Stimulated activated memory B cell treated with anti-CD40 and anti-IgM and Interleukin-4, amounts not matched to agents 10 μg/mL and 1 μg/mL and 100 μg/mL, for 72 hours (primary cell): ENCODE data around the gene SCARB2.
A peak's percentile ranks its signal among the peaks of the same experiment; 100 is the strongest.

ENCODE experiments used
- ATAC-seq: fragments of 150-1000 bp; cut with Tn5 transposase; 2 replicates; pipeline ENCODE4 v1.10.0; 2021
- H3K27ac Mint-ChIP-seq: one replicate; pipeline ENCODE4 v1.8.0; 2022; ENCODE audit warnings: mild to moderate bottlenecking, mixed read lengths
- H3K27me3 Mint-ChIP-seq: one replicate; pipeline ENCODE4 v1.8.0; 2022; ENCODE audit warnings: mixed read lengths
- H3K36me3 Mint-ChIP-seq: one replicate; pipeline ENCODE4 v1.8.0; 2022; ENCODE audit warnings: mixed read lengths
- H3K4me1 Mint-ChIP-seq: one replicate; pipeline ENCODE4 v1.8.0; 2022; ENCODE audit warnings: mixed read lengths
- H3K4me3 Mint-ChIP-seq: one replicate; pipeline ENCODE4 v1.8.0; 2022; ENCODE audit warnings: mild to moderate bottlenecking, moderate library complexity, mixed read lengths
- H3K9me3 Mint-ChIP-seq: one replicate; pipeline ENCODE4 v1.8.0; 2022; ENCODE audit warnings: mixed read lengths

Gene SCARB2

GRCh38 chr4:76235915-76236314, 22.3 kb upstream of the SCARB2 start:
- Mint-ChIP-seq H3K4me3 (no peak overlapping the region), H3K36me3 (no peaks in the 10 kb centered on the region), H3K9me3 (peaks cover 11% of the 10 kb centered on the region), H3K4me1 (no peaks in the 10 kb centered on the region), H3K27me3 (peaks cover 8% of the 10 kb centered on the region), H3K27ac (no peak overlapping the region)
- no peak for ATAC-seq

- H3K9me3 Mint-ChIP-seq, result peaks cover 6% of the 10 kb centered on the region
- H3K27me3 Mint-ChIP-seq, result peaks cover 3% of the 10 kb centered on the region
- ATAC-seq, result no peak
- H3K4me3 Mint-ChIP-seq, result no peak overlapping the region
- no peak overlapping the region for H3K27ac Mint-ChIP-seq
- no peaks in the 10 kb centered on the region for H3K36me3 Mint-ChIP-seq
- no peaks in the 10 kb centered on the region for H3K4me1 Mint-ChIP-seq
Measured at GRCh38 chr4:76235407-76235806, 21.8 kb upstream of the SCARB2 start.

GRCh38 chr4:76234679-76235044, 21.0 kb upstream of the SCARB2 start:
- no peak for ATAC-seq
- H3K27me3 Mint-ChIP-seq, result peaks cover 3% of the 10 kb centered on the region
- H3K4me1 Mint-ChIP-seq, result no peaks in the 10 kb centered on the region
- peaks cover 5% of the 10 kb centered on the region for H3K9me3 Mint-ChIP-seq
- no peak overlapping the region for H3K4me3 Mint-ChIP-seq
- no peak overlapping the region for H3K27ac Mint-ChIP-seq
- no peaks in the 10 kb centered on the region for H3K36me3 Mint-ChIP-seq

GRCh38 chr4:76233967-76234678, 20.5 kb upstream of the SCARB2 start:
- peaks cover 8% of the 10 kb centered on the region for H3K27me3 Mint-ChIP-seq

GRCh38 chr4:76233529-76233928, 19.9 kb upstream of the SCARB2 start:
- H3K4me1 Mint-ChIP-seq, result no peaks in the 10 kb centered on the region
- H3K27me3 Mint-ChIP-seq, result peaks cover 14% of the 10 kb centered on the region
- peaks cover 8% of the 10 kb centered on the region for H3K36me3 Mint-ChIP-seq
- no peak for ATAC-seq
- H3K27ac Mint-ChIP-seq, result no peak overlapping the region
- peaks cover 11% of the 10 kb centered on the region for H3K9me3 Mint-ChIP-seq
- no peak overlapping the region for H3K4me3 Mint-ChIP-seq

More at GRCh38 chr4:76233967-76234678, 20.5 kb upstream of the SCARB2 start:
- peaks cover 9% of the 10 kb centered on the region for H3K9me3 Mint-ChIP-seq
- peaks cover 5% of the 10 kb centered on the region for H3K36me3 Mint-ChIP-seq
- no peaks in the 10 kb centered on the region for H3K4me1 Mint-ChIP-seq
- no peak for ATAC-seq
- no peak overlapping the region for H3K4me3 Mint-ChIP-seq
- no peak overlapping the region for H3K27ac Mint-ChIP-seq

- no peak overlapping the region for H3K27ac Mint-ChIP-seq
- peaks cover 8% of the 10 kb centered on the region for H3K36me3 Mint-ChIP-seq
- no peak for ATAC-seq
- no peak overlapping the region for H3K4me3 Mint-ChIP-seq
- H3K27me3 Mint-ChIP-seq, result peaks cover 14% of the 10 kb centered on the region
- H3K9me3 Mint-ChIP-seq, result peaks cover 11% of the 10 kb centered on the region
- no peaks in the 10 kb centered on the region for H3K4me1 Mint-ChIP-seq
Measured at GRCh38 chr4:76233083-76233482, 19.5 kb upstream of the SCARB2 start.

GRCh38 chr4:76232681-76233080, 19.1 kb upstream of the SCARB2 start:
- ATAC-seq, result no peak
- Mint-ChIP-seq H3K36me3 (peaks cover 8% of the 10 kb centered on the region), H3K27me3 (peaks cover 18% of the 10 kb centered on the region), H3K27ac (no peak overlapping the region), H3K4me3 (no peak overlapping the region), H3K4me1 (no peaks in the 10 kb centered on the region), H3K9me3 (peaks cover 12% of the 10 kb centered on the region)

- ATAC-seq, result no peak
- Mint-ChIP-seq H3K4me1 (no peaks in the 10 kb centered on the region), H3K4me3 (no peak overlapping the region), H3K27me3 (peaks cover 39% of the 10 kb centered on the region), H3K9me3 (peaks cover 14% of the 10 kb centered on the region), H3K27ac (no peak overlapping the region), H3K36me3 (peaks cover 8% of the 10 kb centered on the region)
Measured at GRCh38 chr4:76226418-76226817, 12.8 kb upstream of the SCARB2 start.

GRCh38 chr4:76224171-76224570, 10.5 kb upstream of the SCARB2 start:
- H3K9me3 Mint-ChIP-seq, result peaks cover 10% of the 10 kb centered on the region

GRCh38 chr4:76219299-76220055, 5.9 kb upstream of the SCARB2 start:
- ATAC-seq, result no peak
- Mint-ChIP-seq H3K36me3 (no peaks in the 10 kb centered on the region), H3K9me3 (no peaks in the 10 kb centered on the region), H3K4me3 (no peak overlapping the region), H3K27me3 (no peaks in the 10 kb centered on the region), H3K4me1 (peaks cover 9% of the 10 kb centered on the region), H3K27ac (no peak overlapping the region)

More at GRCh38 chr4:76224171-76224570, 10.5 kb upstream of the SCARB2 start:
- Mint-ChIP-seq H3K27ac (no peak overlapping the region), H3K4me1 (no peaks in the 10 kb centered on the region), H3K4me3 (no peak overlapping the region), H3K27me3 (peaks cover 32% of the 10 kb centered on the region), H3K36me3 (peaks cover 3% of the 10 kb centered on the region)
- ATAC-seq, result no peak

- peak overlapping the region; percentile 38 for H3K27ac Mint-ChIP-seq
- H3K4me1 Mint-ChIP-seq, result peaks cover 28% of the 10 kb centered on the region
- no peaks in the 10 kb centered on the region for H3K9me3 Mint-ChIP-seq
- no peaks in the 10 kb centered on the region for H3K36me3 Mint-ChIP-seq
- ATAC-seq, result no peak
- no peaks in the 10 kb centered on the region for H3K27me3 Mint-ChIP-seq
- H3K4me3 Mint-ChIP-seq, result no peak overlapping the region
Measured at GRCh38 chr4:76216975-76217814, 3.6 kb upstream of the SCARB2 start.

- H3K36me3 Mint-ChIP-seq, result no peaks in the 10 kb centered on the region
- H3K4me1 Mint-ChIP-seq, result peaks cover 33% of the 10 kb centered on the region
- ATAC-seq, result no peak
- H3K9me3 Mint-ChIP-seq, result no peaks in the 10 kb centered on the region
- H3K27ac Mint-ChIP-seq, result no peak overlapping the region
- no peak overlapping the region for H3K4me3 Mint-ChIP-seq
- H3K27me3 Mint-ChIP-seq, result no peaks in the 10 kb centered on the region
Measured at GRCh38 chr4:76216524-76216923, 2.9 kb upstream of the SCARB2 start.

GRCh38 chr4:76215077-76215476, 1.5 kb upstream of the SCARB2 start:
- H3K4me3 Mint-ChIP-seq, result no peak overlapping the region

GRCh38 chr4:76214177-76214675, 602 bp upstream of the SCARB2 start:
- peak; percentile 3 for ATAC-seq
- no peaks in the 10 kb centered on the region for H3K9me3 Mint-ChIP-seq
- H3K36me3 Mint-ChIP-seq, result no peaks in the 10 kb centered on the region
- no peaks in the 10 kb centered on the region for H3K27me3 Mint-ChIP-seq
- H3K27ac Mint-ChIP-seq, result peak overlapping the region; percentile 81
- peaks cover 55% of the 10 kb centered on the region for H3K4me1 Mint-ChIP-seq
- H3K4me3 Mint-ChIP-seq, result peak overlapping the region; percentile 83

More at GRCh38 chr4:76215077-76215476, 1.5 kb upstream of the SCARB2 start:
- peak overlapping the region; percentile 81 for H3K27ac Mint-ChIP-seq
- no peaks in the 10 kb centered on the region for H3K9me3 Mint-ChIP-seq
- H3K36me3 Mint-ChIP-seq, result no peaks in the 10 kb centered on the region
- no peak for ATAC-seq
- H3K27me3 Mint-ChIP-seq, result no peaks in the 10 kb centered on the region
- peaks cover 48% of the 10 kb centered on the region for H3K4me1 Mint-ChIP-seq

- H3K9me3 Mint-ChIP-seq, result no peaks in the 10 kb centered on the region
- H3K27ac Mint-ChIP-seq, result peak overlapping the region; percentile 81
- H3K36me3 Mint-ChIP-seq, result no peaks in the 10 kb centered on the region
- H3K4me3 Mint-ChIP-seq, result peak overlapping the region; percentile 89
- no peaks in the 10 kb centered on the region for H3K27me3 Mint-ChIP-seq
- ATAC-seq, result peak; percentile 1
- peaks cover 64% of the 10 kb centered on the region for H3K4me1 Mint-ChIP-seq
Measured at GRCh38 chr4:76212851-76213414, 691 bp downstream of the SCARB2 start.
